Measurements from ENCODE around the gene C1RL. TPM values are rescaled to one million over a fixed set of nuclear protein-coding genes. Genes with fewer than 3 reads are reported as not detected.

C1RL gene
- total RNA-seq, 1 experiment from 2014 or later: 43.4 TPM

- CTCF ChIA-PET: interaction anchor here (0.6 kb wide), 1 partner anchor 14 kb away, joined by 3 read pairs; no protein-coding TSS in a partner anchor
- Mint-ChIP-seq H3K9me3 (ENCODE audit: low read depth, unreplicated experiment) (no peaks in the 10 kb centered on the region), H3K27me3 (ENCODE audit: unreplicated experiment) (peaks cover 56% of the 10 kb centered on the region), H3K27ac (ENCODE audit: unreplicated experiment) (no peak overlapping the region), H3K4me1 (ENCODE audit: low read depth, unreplicated experiment) (no peaks in the 10 kb centered on the region), H3K4me3 (ENCODE audit: low read depth, unreplicated experiment) (peak overlapping the region; percentile 57), H3K36me3 (ENCODE audit: insufficient read depth, unreplicated experiment) (peaks cover 26% of the 10 kb centered on the region)
- no TSS peak for BruUV-seq (replicated peaks)
- intact Hi-C loops (cut with micrococcal nuclease; ENCODE audit: unreplicated experiment): loop anchor here (1.0 to 5.0 kb wide), 3 partner anchors 31 to 147 kb away; partner anchors contain the start of genes C12orf57, C1S and LPCAT3
- no peak for DNase-seq
- TF ChIP-seq CTCF (IDR thresholded peaks at IDR 0.05; ENCODE audit: unreplicated experiment): no peak
These were observed 17.3 kb downstream of the C1RL start for GRCh38 chr12:7091660-7092228.

GRCh38 chr12:7091171-7091570 lies 17.8 kb downstream of the C1RL start:
- intact Hi-C loops (cut with micrococcal nuclease; ENCODE audit: unreplicated experiment): loop anchor here (5.0 kb wide), 1 partner anchor 74 kb away; the partner anchor contains the start of gene LPCAT3
- Mint-ChIP-seq H3K4me1 (ENCODE audit: low read depth, unreplicated experiment) (no peaks in the 10 kb centered on the region), H3K36me3 (ENCODE audit: insufficient read depth, unreplicated experiment) (peaks cover 21% of the 10 kb centered on the region), H3K9me3 (ENCODE audit: low read depth, unreplicated experiment) (no peaks in the 10 kb centered on the region), H3K27ac (ENCODE audit: unreplicated experiment) (no peak overlapping the region), H3K4me3 (ENCODE audit: low read depth, unreplicated experiment) (no peak overlapping the region), H3K27me3 (ENCODE audit: unreplicated experiment) (peaks cover 62% of the 10 kb centered on the region)
- no peak for TF ChIP-seq CTCF (IDR thresholded peaks at IDR 0.05; ENCODE audit: unreplicated experiment)
- CTCF ChIA-PET: interaction anchor here (0.6 kb wide), 1 partner anchor 13 kb away, joined by 3 read pairs; no protein-coding TSS in a partner anchor
- BruUV-seq (replicated peaks): no TSS peak
- no peak for DNase-seq

GRCh38 chr12:7090222-7090998 lies 18.6 kb downstream of the C1RL start:
- BruUV-seq (replicated peaks): no TSS peak
- Mint-ChIP-seq H3K9me3 (ENCODE audit: low read depth, unreplicated experiment) (no peaks in the 10 kb centered on the region), H3K36me3 (ENCODE audit: insufficient read depth, unreplicated experiment) (peaks cover 16% of the 10 kb centered on the region), H3K4me1 (ENCODE audit: low read depth, unreplicated experiment) (no peaks in the 10 kb centered on the region), H3K4me3 (ENCODE audit: low read depth, unreplicated experiment) (no peak overlapping the region), H3K27ac (ENCODE audit: unreplicated experiment) (no peak overlapping the region), H3K27me3 (ENCODE audit: unreplicated experiment) (peaks cover 62% of the 10 kb centered on the region)
- no peak for TF ChIP-seq CTCF (IDR thresholded peaks at IDR 0.05; ENCODE audit: unreplicated experiment)
- intact Hi-C loops (cut with micrococcal nuclease; ENCODE audit: unreplicated experiment): loop anchor here (5.0 kb wide), 1 partner anchor 73 kb away; the partner anchor contains the start of gene LPCAT3
- CTCF ChIA-PET: no interaction called here
- DNase-seq: no peak

- Mint-ChIP-seq H3K27me3 (ENCODE audit: unreplicated experiment) (peaks cover 60% of the 10 kb centered on the region), H3K27ac (ENCODE audit: unreplicated experiment) (no peak overlapping the region), H3K9me3 (ENCODE audit: low read depth, unreplicated experiment) (no peaks in the 10 kb centered on the region), H3K4me3 (ENCODE audit: low read depth, unreplicated experiment) (no peak overlapping the region), H3K4me1 (ENCODE audit: low read depth, unreplicated experiment) (no peaks in the 10 kb centered on the region), H3K36me3 (ENCODE audit: insufficient read depth, unreplicated experiment) (peaks cover 11% of the 10 kb centered on the region)
- CTCF ChIA-PET: no interaction called here
- intact Hi-C loops (cut with micrococcal nuclease; ENCODE audit: unreplicated experiment): no loop called here
- no peak for TF ChIP-seq CTCF (IDR thresholded peaks at IDR 0.05; ENCODE audit: unreplicated experiment)
- no peak for DNase-seq
- no TSS peak for BruUV-seq (replicated peaks)
These were observed 19.7 kb downstream of the C1RL start for GRCh38 chr12:7089196-7089871.
